Limb (tissue), 2 donors: Measurements from ENCODE around the gene PRKAG2.

ENCODE experiments used
- DNase-seq, 2 donors: peaks; one replicate each; pipeline ENCODE4 v3.0.0-alpha.2; 2016; ENCODE audit errors: extremely low spot score in 2 of 2

The PRKAG2 gene

DNA sequence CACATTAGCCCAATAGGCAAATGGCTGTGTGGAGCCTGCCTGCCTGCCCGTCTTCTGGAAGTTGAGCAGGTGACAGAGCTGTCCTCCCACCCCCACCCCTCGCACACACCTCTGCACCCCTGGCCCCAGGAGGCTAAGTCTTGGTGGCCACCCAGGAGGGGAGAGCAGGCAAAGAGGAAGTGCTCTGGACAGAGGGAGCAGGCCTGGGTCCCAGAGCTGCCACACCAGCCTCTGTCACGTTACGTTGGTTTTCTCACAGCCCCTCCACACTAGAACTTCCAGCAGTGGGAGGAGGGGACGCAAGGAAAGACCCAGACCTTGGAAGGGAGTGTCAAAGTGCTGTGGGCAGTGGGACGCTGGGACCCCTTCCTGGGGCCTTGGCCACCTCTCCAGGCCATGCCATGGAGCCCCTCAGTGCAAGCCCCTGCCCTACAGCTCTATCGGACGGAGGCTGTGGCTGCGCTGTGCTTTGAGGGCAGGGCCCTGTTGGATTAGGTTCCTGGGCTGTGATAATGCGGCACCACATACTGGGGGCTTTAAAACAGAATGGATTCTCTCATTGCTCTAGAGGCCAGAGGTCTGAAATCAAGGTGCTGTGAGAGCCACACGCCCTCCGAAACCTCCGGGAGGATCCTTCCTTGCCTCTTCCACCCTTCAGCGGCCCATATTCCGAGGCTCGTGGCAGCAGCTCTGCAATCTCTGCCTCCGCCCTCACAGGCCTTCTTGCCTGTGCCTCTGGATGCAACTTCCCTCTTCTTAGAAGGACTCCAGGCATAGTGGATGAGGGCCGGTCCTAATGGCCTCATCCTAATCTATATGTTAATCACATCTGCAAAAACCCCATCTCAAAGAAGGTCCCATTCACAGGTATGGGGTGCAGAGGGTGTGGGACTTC, 9.9 kb downstream of the PRKAG2 start:
- DNase-seq: no peak

DNA sequence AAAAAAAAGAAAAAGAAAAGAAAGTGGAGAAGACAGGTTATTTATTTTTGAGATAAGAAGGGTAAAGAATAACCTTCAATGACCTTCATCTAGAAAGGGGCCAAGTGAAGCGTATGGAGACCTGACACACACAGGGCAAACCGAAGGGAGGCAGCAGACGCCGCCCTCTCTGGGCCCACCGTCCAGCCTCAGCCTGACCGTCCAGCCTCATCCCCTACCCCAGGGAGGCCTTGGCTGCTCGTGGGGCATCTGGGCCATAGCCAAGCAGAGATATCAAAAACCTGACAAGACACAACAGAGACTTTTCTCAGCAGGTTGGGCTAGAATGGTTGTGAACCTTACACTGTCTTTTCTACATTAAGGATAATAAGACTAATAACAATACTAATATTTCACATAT, 10.9 kb downstream of the PRKAG2 start:
- DNase-seq: no peak

- DNase-seq: no peak
Observed at GRCh38 chr7:151865070-151865670, 11.7 kb downstream of the PRKAG2 start.

- DNase-seq: no peak
Observed at GRCh38 chr7:151864561-151864960, 12.4 kb downstream of the PRKAG2 start.

GRCh38 chr7:151864081-151864480, 12.8 kb downstream of the PRKAG2 start:
- DNase-seq: no peak

GRCh38 chr7:151863386-151864079, 13.4 kb downstream of the PRKAG2 start:
- DNase-seq: no peak

GRCh38 chr7:151862606-151863381, 14.1 kb downstream of the PRKAG2 start:
- no peak for DNase-seq

DNA sequence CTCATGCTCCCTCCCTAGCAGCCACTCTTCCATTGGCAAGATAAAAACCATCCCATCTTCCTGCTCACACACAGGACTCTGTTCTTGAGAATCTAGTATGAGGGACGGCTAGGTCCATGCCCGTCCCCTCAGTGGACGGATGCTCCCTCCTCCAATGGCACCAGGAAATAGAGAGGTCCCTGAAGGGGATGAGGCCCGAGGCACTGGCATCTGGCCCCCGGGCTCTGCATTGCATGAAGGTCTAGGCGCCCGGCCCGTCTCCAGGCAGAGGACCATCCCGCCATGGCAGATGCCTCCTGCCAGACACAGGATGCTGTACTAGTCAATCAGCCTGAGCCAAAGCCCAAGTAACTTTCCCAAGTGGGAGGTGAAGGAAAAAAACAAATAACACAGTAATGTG, 15.0 kb downstream of the PRKAG2 start:
- DNase-seq: no peak

DNA sequence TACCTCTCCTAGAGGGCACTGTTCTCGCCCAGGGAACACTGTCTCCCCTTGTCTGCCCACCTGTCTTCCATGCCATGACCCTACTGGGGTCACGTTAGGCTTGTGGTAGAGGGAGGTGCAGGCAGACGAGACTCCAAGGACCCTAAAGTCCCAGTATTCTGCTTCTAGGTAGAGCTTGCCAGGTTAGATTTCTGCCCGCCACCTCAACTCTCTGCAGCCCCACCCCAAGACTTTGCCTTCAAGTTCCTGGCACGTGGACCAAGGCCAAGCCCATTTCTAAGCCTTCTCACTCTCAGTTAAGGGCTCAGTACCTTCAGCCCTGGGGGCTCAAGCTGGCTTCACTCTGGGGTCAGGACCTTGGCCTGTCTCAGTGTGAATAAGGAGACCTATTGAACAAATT, 16.1 kb downstream of the PRKAG2 start:
- DNase-seq: no peak

DNA sequence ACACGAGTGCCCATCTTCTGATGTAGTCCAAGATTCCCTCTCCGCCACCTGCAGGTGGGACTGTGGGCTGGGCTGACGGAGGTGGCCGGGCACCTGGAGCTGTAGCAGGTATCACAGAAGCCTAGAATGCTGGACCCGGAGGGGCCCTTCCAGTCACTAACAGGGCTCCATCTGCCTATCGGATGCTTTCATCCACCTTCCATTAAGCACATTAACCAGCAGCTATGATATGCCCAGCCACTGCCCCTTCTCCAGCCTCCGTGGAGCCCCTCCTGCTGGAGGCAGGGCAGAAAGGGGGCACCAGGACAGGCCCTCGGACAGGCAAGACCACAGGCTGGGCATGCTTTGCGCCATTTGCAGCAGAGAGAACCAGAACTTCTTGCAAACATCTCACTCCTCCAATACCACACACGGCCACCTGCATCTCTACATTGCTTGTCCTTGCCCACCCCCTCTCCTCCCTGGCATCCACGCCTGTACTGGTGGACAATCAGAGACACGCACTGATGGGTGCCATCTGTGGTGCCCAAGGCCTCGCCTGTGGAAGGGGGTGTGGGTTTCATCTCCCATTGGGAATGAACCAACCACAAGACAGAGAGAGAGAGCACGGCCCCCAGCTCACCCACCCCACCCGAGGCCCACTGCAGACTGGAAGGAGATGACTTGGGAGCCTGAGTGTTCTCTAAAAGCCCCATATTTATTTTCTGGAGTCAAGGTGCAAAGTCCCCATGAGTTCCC, 16.8 kb downstream of the PRKAG2 start:
- DNase-seq: no peak

GRCh38 chr7:151859111-151859947, 17.6 kb downstream of the PRKAG2 start:
- no peak for DNase-seq

DNA sequence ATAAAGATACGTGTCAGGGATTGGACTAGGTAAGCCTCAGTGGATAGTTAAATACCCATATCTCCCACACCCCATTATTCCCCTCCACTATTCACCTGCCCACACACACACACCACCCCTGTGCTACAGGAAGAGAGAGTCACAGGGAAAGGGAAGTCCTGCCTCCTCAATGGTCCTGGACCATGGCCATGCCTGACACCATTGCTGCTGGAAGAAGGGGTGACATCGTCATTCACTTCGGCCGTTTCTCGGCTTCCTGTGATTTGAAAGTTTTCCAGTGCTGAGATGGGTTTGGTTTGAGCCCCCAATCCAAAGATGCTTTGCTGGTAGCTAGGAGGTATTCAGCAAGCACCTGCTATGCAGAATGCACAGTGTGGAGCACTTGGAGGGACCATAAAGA, 18.5 kb downstream of the PRKAG2 start:
- DNase-seq: no peak

- no peak for DNase-seq
Observed at GRCh38 chr7:151857866-151858450, 19.0 kb downstream of the PRKAG2 start.

GRCh38 chr7:151857412-151857811, 19.5 kb downstream of the PRKAG2 start:
- no peak for DNase-seq

DNA sequence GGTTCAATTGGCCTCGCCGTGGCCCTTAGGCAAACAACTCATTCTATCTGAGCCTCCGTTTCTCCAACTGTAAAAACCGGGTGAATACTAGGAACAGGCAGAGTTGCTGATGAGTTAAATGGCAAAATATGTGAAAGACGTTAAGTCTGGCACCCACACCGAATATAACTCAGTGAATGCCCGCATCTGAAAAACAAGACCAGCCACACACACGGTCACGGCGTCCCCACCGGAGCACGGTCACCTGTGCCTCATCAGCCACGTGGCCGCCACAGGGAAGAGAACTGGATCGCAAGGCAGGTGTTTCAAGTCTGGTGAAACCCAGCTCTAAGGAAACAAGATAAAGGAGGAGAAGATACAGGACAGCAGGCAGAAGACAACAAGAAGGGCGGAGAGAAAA, 20.4 kb downstream of the PRKAG2 start:
- no peak for DNase-seq

DNA sequence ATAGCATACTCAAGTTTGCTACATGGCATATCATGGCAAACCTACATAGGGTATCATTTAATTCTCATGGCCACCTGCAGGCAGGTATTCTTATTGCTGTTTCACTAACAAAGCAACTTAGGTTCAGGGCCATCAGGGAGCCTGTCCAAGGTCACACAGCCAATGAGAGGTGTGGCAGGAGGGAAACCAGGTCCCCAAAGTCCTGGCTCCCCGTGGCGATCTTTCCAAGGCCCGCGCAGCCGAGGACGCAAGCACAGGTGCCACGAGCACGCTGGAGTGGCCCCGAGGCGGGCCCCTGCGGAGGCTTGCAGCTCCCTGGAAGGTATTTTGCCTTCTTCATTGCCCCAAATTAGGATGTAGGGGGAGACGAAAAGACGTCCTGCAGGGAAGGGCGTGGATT, 20.8 kb downstream of the PRKAG2 start:
- DNase-seq: no peak

GRCh38 chr7:151854720-151855071, 22.2 kb downstream of the PRKAG2 start:
- no peak for DNase-seq

- no peak for DNase-seq
Observed at GRCh38 chr7:151853896-151854719, 22.8 kb downstream of the PRKAG2 start.
